Mucosa of stomach (tissue), 1 donor: Measurements from ENCODE around the gene C1QTNF8.

Experiments used
- H3K27me3 ChIP-seq: one replicate; pipeline ENCODE4 v1.7.0; 2013; ENCODE audit warnings: mild to moderate bottlenecking, low read length; ENCODE audit not compliant: control insufficient read depth, insufficient read depth
- H3K36me3 ChIP-seq: one replicate; pipeline ENCODE4 v1.7.0; 2013; ENCODE audit warnings: low read length; ENCODE audit not compliant: control insufficient read depth, insufficient read depth
- H3K4me1 ChIP-seq: one replicate; pipeline ENCODE4 v1.7.0; 2013; ENCODE audit warnings: mild to moderate bottlenecking, low read length; ENCODE audit not compliant: control insufficient read depth, insufficient read depth
- H3K4me3 ChIP-seq: one replicate; pipeline ENCODE4 v1.7.0; 2013; ENCODE audit warnings: low read length
- H3K9ac ChIP-seq: one replicate; pipeline ENCODE4 v1.7.0; 2013; ENCODE audit warnings: mild to moderate bottlenecking, low read length, moderate library complexity
- H3K9me3 ChIP-seq: one replicate; pipeline ENCODE4 v1.7.0; 2013; ENCODE audit warnings: mild to moderate bottlenecking, low read length, moderate library complexity; ENCODE audit not compliant: control insufficient read depth
- donor health status: Pancreatic carcinoma.

The C1QTNF8 gene

DNA sequence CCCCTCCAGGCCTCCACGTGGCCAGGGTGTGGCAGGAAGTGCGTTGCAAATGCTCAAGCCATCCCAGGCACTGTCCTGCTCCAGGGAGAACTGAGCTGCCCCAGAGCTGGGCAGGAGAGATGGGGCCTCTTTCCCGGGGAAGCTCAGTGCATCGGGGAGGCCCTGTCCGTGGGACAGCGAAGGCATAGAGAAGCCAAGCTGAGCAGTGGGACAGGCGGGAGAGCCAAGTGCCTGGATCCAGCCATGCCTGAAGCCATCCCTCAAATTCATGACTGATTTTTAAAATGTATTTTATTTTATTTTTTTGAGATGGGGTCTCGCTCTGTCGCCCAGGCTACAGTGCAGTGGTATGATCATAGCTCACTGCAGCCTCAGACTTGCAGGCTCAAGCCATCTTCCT, 48.9 kb downstream of the C1QTNF8 start:
- no peaks in the 10 kb centered on the region for H3K9me3 ChIP-seq
- no peak overlapping the region for H3K4me3 ChIP-seq
- no peaks in the 10 kb centered on the region for H3K36me3 ChIP-seq
- no peaks in the 10 kb centered on the region for H3K4me1 ChIP-seq
- H3K27me3 ChIP-seq: peaks cover 33% of the 10 kb centered on the region
- no peak overlapping the region for H3K9ac ChIP-seq

GRCh38 chr16:1045993-1046911, 49.8 kb downstream of the C1QTNF8 start:
- Histone ChIP-seq H3K9ac (no peak overlapping the region), H3K27me3 (peaks cover 34% of the 10 kb centered on the region), H3K36me3 (no peaks in the 10 kb centered on the region), H3K9me3 (no peaks in the 10 kb centered on the region), H3K4me1 (no peaks in the 10 kb centered on the region), H3K4me3 (no peak overlapping the region)

DNA sequence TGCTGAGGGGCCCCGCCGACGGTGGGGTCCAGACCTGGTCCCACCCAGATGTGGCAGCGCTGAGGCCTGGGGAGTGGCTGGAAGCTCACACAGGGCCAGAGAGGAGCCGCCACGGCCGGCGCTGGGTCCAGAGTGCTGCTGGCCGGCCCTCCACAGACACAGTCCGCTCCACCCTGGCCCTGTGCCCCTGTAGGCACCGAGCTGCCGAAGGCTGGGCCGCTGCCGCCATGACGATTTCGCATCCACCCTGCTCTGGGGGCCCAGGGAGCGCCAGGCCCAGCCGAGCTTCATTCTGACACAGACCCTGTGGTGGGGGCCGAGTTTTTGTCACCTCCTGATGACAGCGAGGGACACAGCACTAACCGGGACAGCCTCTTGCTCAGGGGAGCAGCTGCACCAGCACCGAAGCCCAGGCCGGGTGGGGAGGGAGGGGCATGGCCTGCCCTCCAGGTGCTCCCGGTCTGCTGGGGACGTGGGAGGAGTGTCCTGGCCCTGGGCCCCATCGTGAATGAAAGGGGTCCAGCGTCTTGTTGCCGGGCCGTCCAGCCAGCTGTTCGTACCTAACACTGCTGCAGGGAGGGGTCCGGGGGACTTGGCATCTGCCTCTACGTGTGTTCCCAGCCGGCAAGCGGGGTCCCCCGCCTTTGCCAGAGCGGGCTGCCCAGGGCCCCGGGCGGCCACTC, 50.6 kb downstream of the C1QTNF8 start:
- H3K4me1 ChIP-seq: no peaks in the 10 kb centered on the region
- H3K4me3 ChIP-seq: no peak overlapping the region
- no peaks in the 10 kb centered on the region for H3K36me3 ChIP-seq
- H3K9ac ChIP-seq: no peak overlapping the region
- H3K27me3 ChIP-seq: peaks cover 34% of the 10 kb centered on the region
- no peaks in the 10 kb centered on the region for H3K9me3 ChIP-seq

- no peak overlapping the region for H3K9ac ChIP-seq
- H3K4me3 ChIP-seq: no peak overlapping the region
- H3K9me3 ChIP-seq: no peaks in the 10 kb centered on the region
Measured at GRCh38 chr16:1044460-1045309, 51.4 kb downstream of the C1QTNF8 start.

GRCh38 chr16:1043881-1044451, 52.1 kb downstream of the C1QTNF8 start:
- Histone ChIP-seq H3K4me1 (no peaks in the 10 kb centered on the region), H3K27me3 (peaks cover 42% of the 10 kb centered on the region)

More at GRCh38 chr16:1044460-1045309, 51.4 kb downstream of the C1QTNF8 start:
- Histone ChIP-seq H3K27me3 (peaks cover 36% of the 10 kb centered on the region), H3K4me1 (no peaks in the 10 kb centered on the region), H3K36me3 (no peaks in the 10 kb centered on the region)

GRCh38 chr16:1042866-1043265, 53.2 kb downstream of the C1QTNF8 start:
- no peak overlapping the region for H3K4me3 ChIP-seq
- no peaks in the 10 kb centered on the region for H3K9me3 ChIP-seq
- H3K4me1 ChIP-seq: no peaks in the 10 kb centered on the region
- H3K27me3 ChIP-seq: peaks cover 39% of the 10 kb centered on the region
- H3K9ac ChIP-seq: no peak overlapping the region
- no peaks in the 10 kb centered on the region for H3K36me3 ChIP-seq

More at GRCh38 chr16:1043881-1044451, 52.1 kb downstream of the C1QTNF8 start:
- H3K36me3 ChIP-seq: no peaks in the 10 kb centered on the region
- no peak overlapping the region for H3K4me3 ChIP-seq
- H3K9me3 ChIP-seq: no peaks in the 10 kb centered on the region
- no peak overlapping the region for H3K9ac ChIP-seq

- Histone ChIP-seq H3K4me3 (no peak overlapping the region), H3K9ac (no peak overlapping the region), H3K4me1 (no peaks in the 10 kb centered on the region), H3K36me3 (no peaks in the 10 kb centered on the region), H3K27me3 (peaks cover 35% of the 10 kb centered on the region), H3K9me3 (no peaks in the 10 kb centered on the region)
Measured at GRCh38 chr16:1042049-1042744, 53.8 kb downstream of the C1QTNF8 start.

DNA sequence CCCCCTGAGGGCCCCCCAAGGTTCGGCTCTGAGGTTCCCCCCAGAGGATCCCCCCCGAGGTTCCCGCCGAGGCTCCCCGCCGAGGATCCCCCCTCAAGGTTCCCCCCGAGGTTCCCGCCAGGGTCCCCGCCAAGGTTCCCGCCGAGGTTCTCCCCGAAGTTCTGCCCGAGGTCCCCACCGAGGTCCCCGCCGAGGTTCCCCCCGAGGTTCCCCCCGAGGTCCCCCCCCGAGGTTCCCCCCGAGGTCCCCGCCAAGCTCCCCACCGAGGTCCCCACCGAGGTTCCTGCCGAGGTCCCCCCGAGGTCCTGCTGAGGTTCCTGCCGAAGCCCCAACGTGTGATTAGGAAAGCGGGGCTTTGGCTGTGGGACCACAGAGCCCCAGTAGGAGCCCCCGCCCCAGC, 55.7 kb downstream of the C1QTNF8 start:
- no peaks in the 10 kb centered on the region for H3K36me3 ChIP-seq
- H3K4me3 ChIP-seq: no peak overlapping the region
- no peak overlapping the region for H3K9ac ChIP-seq
- H3K9me3 ChIP-seq: no peaks in the 10 kb centered on the region
- peaks cover 38% of the 10 kb centered on the region for H3K27me3 ChIP-seq
- H3K4me1 ChIP-seq: no peaks in the 10 kb centered on the region

DNA sequence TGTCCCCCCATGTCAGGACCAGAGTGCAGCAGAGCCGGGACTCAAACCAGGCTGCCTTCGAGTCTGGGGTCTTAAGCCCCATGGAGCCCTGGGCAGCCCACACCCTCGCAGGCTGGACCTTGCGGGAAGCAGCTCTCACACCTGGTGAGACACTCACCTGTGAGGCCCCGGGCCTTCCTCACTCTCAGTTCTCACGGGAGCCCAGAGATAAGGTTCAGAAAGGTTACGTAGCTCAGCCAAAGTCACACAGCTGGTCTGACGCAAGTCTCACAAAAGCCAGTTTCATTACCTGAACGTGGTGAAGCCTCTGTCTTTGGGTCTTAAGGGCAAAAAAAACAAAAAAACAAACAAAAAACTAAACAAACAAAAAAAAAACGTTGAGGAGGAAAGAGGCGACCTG, 56.3 kb downstream of the C1QTNF8 start:
- Histone ChIP-seq H3K4me1 (no peaks in the 10 kb centered on the region), H3K9me3 (no peaks in the 10 kb centered on the region), H3K27me3 (peaks cover 32% of the 10 kb centered on the region), H3K9ac (no peak overlapping the region), H3K36me3 (no peaks in the 10 kb centered on the region), H3K4me3 (no peak overlapping the region)

- H3K27me3 ChIP-seq: peaks cover 26% of the 10 kb centered on the region
- no peaks in the 10 kb centered on the region for H3K36me3 ChIP-seq
- H3K9ac ChIP-seq: no peak overlapping the region
- H3K4me3 ChIP-seq: no peak overlapping the region
- no peaks in the 10 kb centered on the region for H3K4me1 ChIP-seq
- H3K9me3 ChIP-seq: no peaks in the 10 kb centered on the region
Measured at GRCh38 chr16:1038932-1039331, 57.1 kb downstream of the C1QTNF8 start.
